Jurkat, Clone E6-1 (cell line): ENCODE measurements around the gene MGME1. TPM values are rescaled to one million over a fixed set of nuclear protein-coding genes. Genes with fewer than 3 reads are reported as not detected.

Experiments used
- DNase-seq: peaks from one replicate; pipeline ENCODE4 v3.0.0-alpha.2; 2011; ENCODE audit warnings: low read depth, low spot score
- H3K4me3 ChIP-seq: 2 replicates; pipeline ENCODE4 v1.5.1; 2011; ENCODE audit warnings: mild to moderate bottlenecking, low read length, control low read depth, moderate library complexity
- polyA plus RNA-seq: library from polyadenylated mRNA; unstranded; fragments of >200 nt; gene quantifications from one replicate; pipeline ENCODE4 v1.2.1, GENCODE V29; 2012; ENCODE audit warnings: missing spikeins; ENCODE audit not compliant: insufficient read length, insufficient read depth

Gene MGME1
- 56.6 TPM for polyA plus RNA-seq

- H3K4me3 ChIP-seq = peak within 1 kb of the TSS; percentile 79
- peak; percentile 98 for DNase-seq
Observed at GRCh38 chr20:17968366-17969277, at the start of gene MGME1, which contains the start of gene SNX5. MGME1 (plus strand) TSS chr20:17969018; CDS start chr20:17969860, 842 bp downstream. SNX5 (minus strand) TSS chr20:17968794; CDS start chr20:17968425, 369 bp downstream.

- H3K4me3 ChIP-seq = no peak overlapping the region
- DNase-seq = no peak
Observed at GRCh38 chr20:17919149-17919548, 49.7 kb upstream of the MGME1 start.

- no peak overlapping the region for H3K4me3 ChIP-seq
- no peak for DNase-seq
Observed at GRCh38 chr20:17921774-17922173, 47.0 kb upstream of the MGME1 start.

- no peak for DNase-seq
Observed at GRCh38 chr20:17925141-17925939, 43.5 kb upstream of the MGME1 start.

GRCh38 chr20:17925940-17926300 is 42.9 kb upstream of the MGME1 start:
- H3K4me3 ChIP-seq = no peak overlapping the region
- no peak for DNase-seq

More at GRCh38 chr20:17925141-17925939, 43.5 kb upstream of the MGME1 start:
- H3K4me3 ChIP-seq = no peak overlapping the region

- no peak for DNase-seq
Observed at GRCh38 chr20:17928211-17928611, 40.6 kb upstream of the MGME1 start.

GRCh38 chr20:17928633-17929311 is 40.0 kb upstream of the MGME1 start:
- H3K4me3 ChIP-seq = no peak overlapping the region
- DNase-seq = no peak

More at GRCh38 chr20:17928211-17928611, 40.6 kb upstream of the MGME1 start:
- no peak overlapping the region for H3K4me3 ChIP-seq

- no peak overlapping the region for H3K4me3 ChIP-seq
- DNase-seq = no peak
Observed at GRCh38 chr20:17931513-17931912, 37.3 kb upstream of the MGME1 start.

GRCh38 chr20:17932396-17932795 is 36.4 kb upstream of the MGME1 start:
- DNase-seq = no peak
- no peak overlapping the region for H3K4me3 ChIP-seq

GRCh38 chr20:17933121-17933520 is 35.7 kb upstream of the MGME1 start:
- no peak for DNase-seq
- H3K4me3 ChIP-seq = no peak overlapping the region

- no peak for DNase-seq
- H3K4me3 ChIP-seq = no peak overlapping the region
Observed at GRCh38 chr20:17933711-17934110, 35.1 kb upstream of the MGME1 start.

GRCh38 chr20:17934141-17934862 is 34.5 kb upstream of the MGME1 start:
- no peak for DNase-seq
- no peak overlapping the region for H3K4me3 ChIP-seq

- no peak for DNase-seq
- H3K4me3 ChIP-seq = no peak overlapping the region
Observed at GRCh38 chr20:17935186-17935585, 33.6 kb upstream of the MGME1 start.

- no peak overlapping the region for H3K4me3 ChIP-seq
- DNase-seq = no peak
Observed at GRCh38 chr20:17935761-17936160, 33.1 kb upstream of the MGME1 start.

GRCh38 chr20:17936286-17936760 is 32.5 kb upstream of the MGME1 start:
- DNase-seq = no peak
- no peak overlapping the region for H3K4me3 ChIP-seq

- no peak overlapping the region for H3K4me3 ChIP-seq
Observed at GRCh38 chr20:17936761-17937732, 31.8 kb upstream of the MGME1 start.

GRCh38 chr20:17938871-17939619 is 29.8 kb upstream of the MGME1 start:
- no peak overlapping the region for H3K4me3 ChIP-seq
- DNase-seq = peak; percentile 79

More at GRCh38 chr20:17936761-17937732, 31.8 kb upstream of the MGME1 start:
- no peak for DNase-seq
